NCI-H1930 (cell line): ENCODE data around the gene FAM168A.

Source experiments
- DNase-seq, 2 experiments: peaks; one replicate each; lab custom pipeline; 2025; lab: John Stamatoyannopoulos, UW

The FAM168A gene

GRCh38 chr11:73428227-73428626, 169.7 kb downstream of the FAM168A start:
- DNase-seq: no peak

- DNase-seq: no peak
Measured at GRCh38 chr11:73426219-73426850, 171.6 kb downstream of the FAM168A start.

- no peak for DNase-seq
Measured at GRCh38 chr11:73425108-73425507, 172.8 kb downstream of the FAM168A start.

GRCh38 chr11:73423506-73423905, 174.4 kb downstream of the FAM168A start:
- DNase-seq: no peak

GRCh38 chr11:73422886-73423285, 175.0 kb downstream of the FAM168A start:
- DNase-seq: no peak

- DNase-seq: no peak
Measured at GRCh38 chr11:73420136-73420535, 177.8 kb downstream of the FAM168A start.

- DNase-seq: no peak
Measured at GRCh38 chr11:73416786-73417185, 181.1 kb downstream of the FAM168A start.

GRCh38 chr11:73415854-73416615, 181.9 kb downstream of the FAM168A start:
- no peak for DNase-seq

GRCh38 chr11:73414977-73415651, 182.8 kb downstream of the FAM168A start:
- no peak for DNase-seq

- no peak for DNase-seq
Measured at GRCh38 chr11:73413256-73413655, 184.7 kb downstream of the FAM168A start.

- no peak for DNase-seq
Measured at GRCh38 chr11:73412308-73412707, 185.6 kb downstream of the FAM168A start.

- no peak for DNase-seq
Measured at GRCh38 chr11:73411031-73411430, 186.9 kb downstream of the FAM168A start.

- DNase-seq: no peak
Measured at GRCh38 chr11:73410627-73411026, 187.3 kb downstream of the FAM168A start.

- no peak for DNase-seq
Measured at GRCh38 chr11:73409431-73409830, 188.5 kb downstream of the FAM168A start.

- no peak for DNase-seq
Measured at GRCh38 chr11:73406619-73407018, 191.3 kb downstream of the FAM168A start.

GRCh38 chr11:73406131-73406530, 191.8 kb downstream of the FAM168A start:
- no peak for DNase-seq

GRCh38 chr11:73405146-73405510, 192.8 kb downstream of the FAM168A start:
- DNase-seq: no peak

- DNase-seq: no peak
Measured at GRCh38 chr11:73404506-73405145, 193.3 kb downstream of the FAM168A start.

- peak in 1 of 2 experiments; percentile 12 for DNase-seq
Measured at GRCh38 chr11:73404048-73404447, 193.9 kb downstream of the FAM168A start.

- DNase-seq: no peak
Measured at GRCh38 chr11:73403541-73403940, 194.4 kb downstream of the FAM168A start.

- no peak for DNase-seq
Measured at GRCh38 chr11:73402834-73403185, 195.1 kb downstream of the FAM168A start.

GRCh38 chr11:73401924-73402833, 195.7 kb downstream of the FAM168A start:
- DNase-seq: no peak
